NCI-H524 treated with DMSO at 0.1 percent for 48 hours (cell line): ENCODE measurements around the gene DNAJC5.

Experiments
- DNase-seq: peaks from one replicate; lab custom pipeline; 2025; lab: John Stamatoyannopoulos, UW

Gene DNAJC5

GRCh38 chr20:63885264-63886053, 9.5 kb upstream of the DNAJC5 start:
- DNase-seq, result no peak

GRCh38 chr20:63886054-63886419, 8.9 kb upstream of the DNAJC5 start:
- no peak for DNase-seq

GRCh38 chr20:63886921-63887320, 8.0 kb upstream of the DNAJC5 start:
- no peak for DNase-seq

GRCh38 chr20:63889241-63890200, 5.4 kb upstream of the DNAJC5 start:
- no peak for DNase-seq

- no peak for DNase-seq
These were observed 4.7 kb upstream of the DNAJC5 start for GRCh38 chr20:63890201-63890576.

- no peak for DNase-seq
These were observed 4.3 kb upstream of the DNAJC5 start for GRCh38 chr20:63890616-63891015.

- no peak for DNase-seq
These were observed 3.6 kb upstream of the DNAJC5 start for GRCh38 chr20:63891061-63892002.

GRCh38 chr20:63892402-63892801, 2.5 kb upstream of the DNAJC5 start:
- DNase-seq, result no peak

GRCh38 chr20:63893999-63894357, 948 bp upstream of the DNAJC5 start:
- no peak for DNase-seq

- no peak for DNase-seq
These were observed 451 bp downstream of the DNAJC5 start for GRCh38 chr20:63895202-63895951.

GRCh38 chr20:63895952-63896263, 982 bp downstream of the DNAJC5 start:
- no peak for DNase-seq

- no peak for DNase-seq
These were observed 1.6 kb downstream of the DNAJC5 start for GRCh38 chr20:63896264-63897105.

GRCh38 chr20:63897978-63898561, 3.1 kb downstream of the DNAJC5 start:
- DNase-seq, result no peak

- no peak for DNase-seq
These were observed 4.1 kb downstream of the DNAJC5 start for GRCh38 chr20:63898882-63899558.

GRCh38 chr20:63900413-63900812, 5.5 kb downstream of the DNAJC5 start:
- DNase-seq, result no peak

GRCh38 chr20:63903796-63904561, 9.1 kb downstream of the DNAJC5 start:
- no peak for DNase-seq

- DNase-seq, result no peak
These were observed 13.2 kb downstream of the DNAJC5 start for GRCh38 chr20:63908008-63908682.

GRCh38 chr20:63911176-63911575, 16.2 kb downstream of the DNAJC5 start:
- no peak for DNase-seq
